Measurements from ENCODE around the gene STEAP2.

The STEAP2 gene

DNA sequence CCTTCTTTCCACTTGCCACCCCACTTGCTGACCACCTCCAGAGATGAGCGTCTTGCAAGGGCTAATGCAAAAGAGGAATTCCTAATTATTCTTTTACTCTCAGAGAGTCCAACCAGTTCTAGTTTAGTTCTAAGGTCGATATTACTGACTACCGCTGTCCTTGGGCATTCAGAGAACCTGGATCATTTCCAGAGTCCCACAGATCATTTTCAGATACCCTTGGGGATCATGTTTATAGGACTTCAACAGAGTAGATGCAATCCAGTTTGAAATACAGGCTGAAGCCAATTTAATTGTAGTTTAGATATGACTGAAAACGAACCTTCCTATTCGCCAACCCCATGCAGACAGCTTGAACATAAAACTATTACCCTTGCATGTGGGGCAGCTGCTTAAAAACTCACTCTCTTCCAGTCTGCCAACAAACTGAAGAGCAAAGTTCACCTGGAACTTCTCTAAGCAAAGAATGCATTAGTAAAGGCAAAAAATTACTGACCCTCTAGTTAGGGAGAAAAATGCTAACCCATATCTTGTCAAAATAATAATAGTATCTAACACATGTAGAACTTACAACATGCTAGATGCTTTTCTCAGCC lies 55.8 kb downstream of the STEAP2 start:
- in situ Hi-C loops (cut with HindIII; ENCODE audit: low sequenced_read_pairs): no loop called here

DNA sequence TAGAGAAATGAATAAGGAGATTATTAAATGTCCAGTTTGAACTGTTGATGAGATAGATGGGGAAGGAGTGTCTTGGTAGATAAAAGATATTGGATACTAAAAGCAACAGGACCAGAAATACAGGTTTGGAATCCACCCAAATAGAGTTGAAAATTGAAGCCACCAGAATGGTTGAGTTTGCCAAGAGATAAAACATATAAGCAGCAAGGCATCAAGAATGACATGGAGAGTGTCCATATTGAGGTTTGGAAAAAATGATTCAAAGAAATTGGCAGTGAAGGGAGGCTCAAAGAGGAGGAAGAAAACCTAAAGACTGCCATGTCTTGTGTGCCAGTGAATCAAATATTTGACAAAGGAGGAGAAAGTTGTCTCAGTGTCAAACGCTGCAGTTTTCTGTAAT lies 57.6 kb downstream of the STEAP2 start:
- in situ Hi-C loops (cut with HindIII; ENCODE audit: low sequenced_read_pairs): no loop called here

DNA sequence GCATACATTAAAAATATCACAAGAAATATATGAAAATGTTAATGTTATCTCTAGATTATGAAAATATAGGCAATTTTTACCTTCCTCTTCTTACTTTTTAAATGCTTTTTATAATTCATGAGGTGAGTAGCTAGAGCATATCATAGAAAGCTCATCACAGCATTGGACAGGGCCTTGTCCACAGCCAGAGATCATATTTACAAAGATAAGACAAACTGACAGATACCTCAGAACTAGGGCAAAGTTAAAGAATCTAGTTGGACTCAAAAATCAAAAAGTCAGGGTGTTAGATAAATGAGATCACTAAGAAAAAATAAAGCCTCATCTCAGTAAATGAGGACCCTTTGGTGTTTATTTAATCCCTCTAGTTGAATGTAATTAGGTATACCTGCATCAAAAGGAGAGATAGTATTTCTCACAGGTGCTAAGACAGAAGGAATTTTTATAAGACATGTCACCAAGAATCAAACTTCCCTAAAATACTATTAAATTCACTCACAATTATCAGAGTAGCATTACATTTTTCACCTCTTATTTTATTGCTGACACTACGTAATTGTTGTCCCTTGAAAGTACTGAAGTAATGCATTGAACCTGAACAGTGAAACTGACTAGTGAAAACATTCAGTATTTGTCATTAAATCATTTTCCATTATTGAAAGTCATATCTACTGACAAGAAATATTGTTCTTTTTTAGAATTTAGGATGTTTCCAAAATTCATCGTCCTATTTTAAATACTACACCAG lies 59.1 kb downstream of the STEAP2 start:
- in situ Hi-C loops (cut with HindIII; ENCODE audit: low sequenced_read_pairs): no loop called here

DNA sequence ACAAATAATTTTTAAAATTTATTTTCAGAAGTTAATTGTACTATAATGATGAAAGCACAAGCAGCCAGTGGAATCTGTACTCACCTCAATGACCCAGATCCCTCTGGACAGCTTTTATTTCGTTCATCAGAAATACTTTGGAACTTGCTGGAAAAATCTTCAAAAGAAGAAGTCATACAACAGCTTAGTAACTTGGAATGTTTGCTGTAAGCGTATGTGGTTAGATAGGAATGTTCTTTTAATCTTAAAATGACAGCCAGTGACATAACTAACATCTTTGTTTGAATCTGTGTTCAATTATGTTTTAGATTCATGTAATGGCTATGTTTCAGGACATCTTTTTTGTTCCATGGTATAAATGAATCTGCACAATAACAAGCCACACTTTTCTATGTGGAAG lies 60.2 kb downstream of the STEAP2 start:
- in situ Hi-C loops (cut with HindIII; ENCODE audit: low sequenced_read_pairs): no loop called here

DNA sequence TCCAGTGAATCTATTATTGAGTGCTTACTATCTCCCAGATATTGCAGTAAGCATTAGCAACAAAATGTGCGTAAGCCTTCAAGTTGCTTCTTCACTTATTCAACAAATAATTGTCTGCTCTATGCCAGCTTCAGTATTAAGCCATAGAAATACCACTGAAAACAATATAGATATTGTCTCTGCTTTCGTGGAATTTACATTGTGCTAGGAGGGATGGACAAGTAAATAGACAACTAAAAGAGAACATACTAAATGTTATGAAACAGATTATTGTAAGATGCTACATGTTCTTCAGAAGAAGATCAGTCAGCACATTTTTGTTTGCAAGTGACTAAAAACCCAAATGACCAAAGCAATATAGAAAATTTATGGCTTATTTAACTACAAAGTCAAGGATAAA lies 60.7 kb downstream of the STEAP2 start:
- in situ Hi-C loops (cut with HindIII; ENCODE audit: low sequenced_read_pairs): no loop called here

DNA sequence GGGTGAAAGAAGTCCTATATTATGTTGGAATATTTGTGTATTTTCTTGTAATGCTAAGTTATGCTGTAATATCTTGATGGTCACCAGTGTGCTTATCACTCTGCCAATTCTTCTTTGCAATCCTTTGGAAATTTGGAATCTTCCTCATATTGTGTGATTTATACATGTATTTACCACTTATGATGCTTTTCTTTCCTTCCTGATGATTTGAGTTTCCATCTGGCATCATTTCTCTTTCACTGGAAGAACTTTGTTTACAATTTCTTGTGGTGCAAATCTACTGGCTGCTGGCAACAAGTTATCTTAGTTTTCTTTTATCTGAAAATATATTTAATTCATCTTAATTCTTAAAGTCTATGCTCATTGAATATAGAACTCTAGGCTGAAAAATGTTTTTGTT lies 62.6 kb downstream of the STEAP2 start:
- in situ Hi-C loops (cut with HindIII; ENCODE audit: low sequenced_read_pairs): no loop called here

DNA sequence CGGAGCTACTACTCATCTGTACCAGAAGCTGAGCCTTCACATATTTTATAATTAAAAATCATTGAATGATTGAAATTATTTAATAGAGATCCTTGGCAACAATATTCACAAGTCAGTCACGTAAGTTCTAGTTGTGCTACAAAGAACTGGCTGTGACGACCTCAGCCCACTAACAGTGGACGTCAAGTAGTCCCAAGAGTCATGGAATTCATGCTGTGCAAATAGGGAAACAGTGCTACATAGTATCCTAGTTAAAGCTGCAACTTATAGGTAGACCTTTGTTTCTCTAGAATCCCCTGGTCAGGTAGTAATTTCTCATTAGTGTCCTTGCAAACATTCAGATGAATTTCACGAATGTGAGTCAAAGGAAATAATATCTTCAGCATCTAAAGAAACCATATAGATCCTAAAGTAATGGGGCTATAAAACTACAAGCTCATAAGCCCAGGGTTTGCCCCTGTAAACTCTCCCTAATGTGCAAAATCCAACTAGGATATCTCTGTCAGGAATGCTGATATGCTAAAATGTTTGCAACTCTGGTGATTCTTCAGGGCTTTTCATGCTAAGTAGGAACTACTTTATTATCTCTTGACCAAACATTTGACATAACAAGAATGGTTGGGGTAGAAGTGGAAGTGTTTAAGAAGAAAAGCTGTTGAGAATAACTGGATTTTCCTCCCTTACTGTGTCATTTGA lies 64.6 kb downstream of the STEAP2 start:
- in situ Hi-C loops (cut with HindIII; ENCODE audit: low sequenced_read_pairs): no loop called here

Measured in DLD1 (cell line).